Omental fat pad (tissue), 4 donors: ENCODE results near the gene NR3C1. TPM values are rescaled to one million over a fixed set of nuclear protein-coding genes. Genes with fewer than 3 reads are reported as not detected.

Experiments
- ATAC-seq: fragments of 150-250 bp; one replicate; pipeline ENCODE4 v1.9.1; 2016; ENCODE audit warnings: mild to moderate bottlenecking, moderate library complexity; ENCODE audit not compliant: low FRiP score
- DNase-seq: peaks from one replicate; pipeline ENCODE4 v3.0.0-alpha.2; 2019; ENCODE audit warnings: low spot score
- total RNA-seq, 4 donors: library from RNA; depleted of rRNA; stranded (reverse); fragments of >200 nt; gene quantifications; one replicate each; pipeline ENCODE4 v1.1.0, GENCODE V29; 2016
- TF ChIP-seq, protein P1 (sequence below), 3 donors: fragments of 450-650 bp; IDR thresholded peaks; one replicate each; pipeline ENCODE4 v1.5.1; 2016 to 2017; ENCODE audit warnings: antibody characterized with exemption in 3 of 3, mild to moderate bottlenecking in 3 of 3, moderate library complexity in 2 of 3

NR3C1 gene
- total RNA-seq, 4 donors from 2014 or later, result 57.1 to 102 (median 62.3) TPM

DNA sequence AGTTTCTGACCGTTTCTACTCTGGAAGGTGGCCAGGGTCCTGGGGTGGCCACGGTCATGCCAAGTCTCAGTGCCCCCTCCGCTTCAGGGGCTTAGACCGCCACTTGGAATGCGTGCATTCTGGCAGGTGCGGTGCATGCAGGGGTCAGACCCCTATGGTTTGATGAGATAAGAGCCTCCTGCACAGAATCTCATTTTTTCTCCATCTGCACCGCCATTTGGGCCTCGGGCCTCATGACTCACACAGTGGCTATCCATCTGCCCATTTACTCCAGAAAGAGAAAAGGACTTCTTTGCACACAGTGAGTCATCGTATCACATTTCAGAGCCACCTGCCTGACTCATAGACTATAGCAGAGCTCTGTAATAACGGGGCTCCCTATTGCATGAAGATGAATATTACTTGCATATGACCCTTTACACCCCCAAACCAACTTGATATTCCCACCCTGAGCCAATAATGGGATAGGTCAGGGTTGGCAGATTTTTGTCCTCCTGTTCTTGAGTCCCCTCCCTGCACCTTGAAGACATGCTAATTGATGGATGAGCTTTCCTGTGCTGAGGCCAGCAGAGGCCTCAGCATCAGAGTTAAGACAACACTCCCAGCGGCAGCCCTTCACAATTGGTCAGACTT lies 157.4 kb downstream of the NR3C1 start:
- DNase-seq, result no peak
- TF ChIP-seq, protein P1, sequence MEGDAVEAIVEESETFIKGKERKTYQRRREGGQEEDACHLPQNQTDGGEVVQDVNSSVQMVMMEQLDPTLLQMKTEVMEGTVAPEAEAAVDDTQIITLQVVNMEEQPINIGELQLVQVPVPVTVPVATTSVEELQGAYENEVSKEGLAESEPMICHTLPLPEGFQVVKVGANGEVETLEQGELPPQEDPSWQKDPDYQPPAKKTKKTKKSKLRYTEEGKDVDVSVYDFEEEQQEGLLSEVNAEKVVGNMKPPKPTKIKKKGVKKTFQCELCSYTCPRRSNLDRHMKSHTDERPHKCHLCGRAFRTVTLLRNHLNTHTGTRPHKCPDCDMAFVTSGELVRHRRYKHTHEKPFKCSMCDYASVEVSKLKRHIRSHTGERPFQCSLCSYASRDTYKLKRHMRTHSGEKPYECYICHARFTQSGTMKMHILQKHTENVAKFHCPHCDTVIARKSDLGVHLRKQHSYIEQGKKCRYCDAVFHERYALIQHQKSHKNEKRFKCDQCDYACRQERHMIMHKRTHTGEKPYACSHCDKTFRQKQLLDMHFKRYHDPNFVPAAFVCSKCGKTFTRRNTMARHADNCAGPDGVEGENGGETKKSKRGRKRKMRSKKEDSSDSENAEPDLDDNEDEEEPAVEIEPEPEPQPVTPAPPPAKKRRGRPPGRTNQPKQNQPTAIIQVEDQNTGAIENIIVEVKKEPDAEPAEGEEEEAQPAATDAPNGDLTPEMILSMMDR (IDR thresholded peaks at IDR 0.05), result no peak
- ATAC-seq, result peak; percentile 45

DNA sequence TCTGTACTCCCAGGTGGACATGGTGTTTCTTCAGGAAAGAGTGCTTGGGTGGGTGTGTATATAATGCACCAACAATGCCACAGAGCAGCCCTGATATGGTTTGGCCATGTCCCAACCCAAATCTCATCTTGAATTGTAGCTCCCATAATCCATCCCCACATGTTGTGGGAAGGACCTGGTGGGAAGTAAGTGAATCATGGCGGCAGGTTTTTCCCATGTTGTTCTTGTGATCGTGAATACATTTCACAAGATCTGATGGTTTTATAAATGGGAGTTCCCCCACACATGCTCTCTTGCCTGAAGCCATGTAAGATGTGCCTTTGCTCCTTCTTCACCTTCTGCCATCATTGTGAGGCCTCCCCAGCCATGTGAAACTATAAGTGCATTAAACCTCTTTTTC lies 158.5 kb downstream of the NR3C1 start:
- DNase-seq (no peak), ATAC-seq (no peak)
- TF ChIP-seq, protein P1 (IDR thresholded peaks at IDR 0.05), result no peak

DNA sequence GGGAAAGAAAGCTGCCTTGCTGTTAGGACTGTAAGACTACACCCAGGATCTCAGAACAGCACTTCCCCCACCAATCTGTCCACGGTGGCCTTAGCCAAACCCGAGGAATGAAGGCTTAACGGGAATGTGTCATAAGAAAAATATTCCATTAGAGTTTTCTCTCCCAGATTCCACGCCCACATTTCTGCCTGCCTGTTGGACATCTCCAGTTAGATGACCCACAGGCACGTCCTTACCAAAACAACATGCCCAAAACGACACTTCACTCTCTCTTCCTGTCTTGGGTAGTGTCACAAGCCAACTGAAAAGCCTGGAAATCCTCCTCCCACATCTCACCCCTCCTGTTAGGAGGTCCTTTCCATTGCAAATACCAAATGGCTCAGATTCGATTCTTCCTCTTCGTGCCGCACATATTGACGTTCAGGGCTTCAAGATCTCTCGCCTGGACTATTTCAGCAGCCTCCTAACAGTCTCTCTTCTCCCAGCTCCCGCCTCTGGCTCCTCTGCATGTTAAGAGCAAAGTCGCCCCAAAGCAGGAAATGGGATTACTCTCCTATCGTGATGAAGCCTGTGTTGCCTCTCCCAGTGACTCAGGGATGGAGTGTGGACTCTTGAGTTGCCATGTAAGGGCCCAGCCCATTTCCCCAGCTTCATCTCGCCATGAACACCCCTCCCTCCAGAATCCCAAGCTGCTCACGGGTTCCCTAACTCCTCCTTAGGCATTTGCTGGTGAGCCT lies 159.3 kb downstream of the NR3C1 start:
- ATAC-seq (peak; percentile 91), DNase-seq (peak; percentile 35)
- TF ChIP-seq, protein P1 (IDR thresholded peaks at IDR 0.05), result no peak

DNA sequence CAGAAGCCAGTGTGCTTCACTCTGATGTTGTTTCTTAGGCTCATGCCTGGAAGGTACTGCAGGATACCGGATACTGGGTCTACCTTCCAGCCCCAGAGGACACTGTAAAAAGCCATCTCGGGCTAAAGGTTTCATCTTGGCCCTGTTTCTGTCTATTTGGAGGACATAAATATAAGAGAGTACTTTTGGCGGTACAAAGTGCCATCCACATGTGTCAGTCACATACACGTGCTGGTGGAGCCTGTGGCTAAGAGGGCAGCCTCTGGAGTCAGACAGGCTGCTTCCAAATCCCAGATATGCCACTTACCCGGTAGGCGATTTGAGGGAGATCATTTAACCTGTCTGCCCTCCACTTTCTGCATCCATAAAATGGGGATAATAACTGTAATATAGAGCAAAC lies 160.4 kb downstream of the NR3C1 start:
- DNase-seq, result no peak
- TF ChIP-seq, protein P1 (IDR thresholded peaks at IDR 0.05), result no peak
- no peak for ATAC-seq

DNA sequence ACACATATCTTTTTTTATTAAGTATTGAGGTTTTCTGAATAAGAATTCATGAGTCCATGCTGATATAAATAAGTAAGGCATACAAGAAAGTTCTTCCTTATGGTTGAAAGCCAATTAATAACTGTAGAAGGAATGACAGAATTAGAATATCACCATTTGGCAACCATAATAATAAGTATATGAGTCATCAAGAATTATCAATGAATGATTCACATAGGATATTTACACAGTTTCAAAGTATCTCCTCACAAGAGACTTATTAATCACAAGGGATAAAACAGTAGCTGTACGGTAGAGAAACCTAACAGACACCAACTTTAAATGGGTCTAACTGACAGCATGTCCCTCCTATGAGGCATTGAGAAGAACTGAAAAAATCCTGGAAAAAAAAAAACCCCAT lies 161.6 kb downstream of the NR3C1 start:
- TF ChIP-seq, protein P1 (IDR thresholded peaks at IDR 0.05), result no peak
- DNase-seq (no peak), ATAC-seq (no peak)

DNA sequence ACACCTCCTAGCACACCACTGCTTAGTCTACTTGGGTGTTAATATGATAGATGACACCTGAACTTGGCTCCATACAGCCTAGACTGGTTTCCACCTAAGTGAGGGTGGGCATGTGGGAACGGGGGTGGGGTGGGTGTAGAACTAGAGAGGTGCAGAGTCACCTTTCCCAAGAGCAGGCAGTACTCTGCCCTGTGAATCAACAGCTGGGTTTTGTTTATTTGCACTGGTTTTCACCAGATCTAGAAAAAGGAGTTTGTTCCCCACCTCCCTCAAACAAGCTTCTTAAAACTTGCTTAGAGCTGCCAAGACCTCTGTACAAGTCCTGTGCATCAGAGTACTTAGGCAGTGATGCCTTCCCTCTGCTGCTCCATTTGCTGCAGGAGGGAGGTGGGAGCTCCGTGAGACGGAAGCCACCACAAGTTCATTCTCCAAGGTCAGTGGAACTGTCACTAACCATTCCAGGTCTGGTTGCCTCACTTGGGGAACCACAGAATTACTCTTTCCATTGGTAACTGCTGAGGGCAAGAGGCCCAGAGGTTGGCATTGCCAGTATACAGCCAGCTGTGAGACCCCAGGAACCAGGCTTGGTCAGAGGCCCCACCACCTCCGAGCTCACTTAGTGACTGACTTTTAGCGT lies 163.5 kb downstream of the NR3C1 start:
- no peak for DNase-seq

More for the DNA sequence above, 163.5 kb downstream of the NR3C1 start:
- TF ChIP-seq, protein P1 (IDR thresholded peaks at IDR 0.05), result no peak
- no peak for ATAC-seq
